Retina (tissue), 1 donor: Measurements from ENCODE around the gene ARL6.
A peak's percentile ranks its signal among the peaks of the same experiment; 100 is the strongest.

Experiments used
- DNase-seq: peaks from one replicate; pipeline ENCODE4 v3.0.0-alpha.2; 2016

The ARL6 gene

DNA sequence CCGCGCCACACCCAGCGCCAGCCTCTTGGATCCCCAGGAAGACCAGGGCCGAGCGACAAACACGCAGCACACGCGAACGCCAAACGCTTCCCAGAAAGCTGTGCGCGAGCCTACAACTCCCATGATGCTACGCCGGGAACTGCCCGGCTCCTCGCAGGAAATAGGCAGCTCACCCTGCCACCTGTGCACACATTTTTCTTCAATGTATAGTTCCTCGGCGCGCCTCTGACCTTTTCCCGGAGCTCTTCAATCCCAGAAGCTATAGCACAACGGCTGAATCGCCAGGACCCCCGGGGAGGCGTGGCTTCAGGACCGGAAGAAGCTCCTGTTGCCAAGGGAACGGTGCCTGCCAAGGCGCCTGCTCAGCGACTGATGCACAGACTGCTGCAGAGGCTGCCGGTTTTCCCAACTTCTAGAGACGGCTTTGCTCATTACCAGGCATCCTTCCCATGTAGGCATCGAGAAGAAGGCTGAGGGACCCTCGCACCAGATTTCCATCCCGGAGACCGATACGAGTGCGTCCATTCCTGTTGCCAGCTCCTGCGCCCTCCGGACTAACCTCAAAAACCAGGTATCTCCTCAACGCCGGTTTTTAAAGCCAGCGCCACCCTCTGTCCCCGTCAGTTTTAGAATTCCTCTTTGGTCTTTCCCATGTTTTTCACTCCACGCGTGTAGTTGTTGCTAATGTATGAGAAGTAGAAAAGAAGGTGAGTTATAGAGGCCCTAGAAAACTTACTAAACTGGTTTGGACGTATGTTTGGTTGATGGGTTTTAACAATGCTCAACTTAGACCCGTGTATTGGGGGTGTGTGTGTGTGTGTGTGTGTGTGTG, at the start of gene ARL6:
Gene ARL6 (plus strand): TSS at position 352 of the 832 bp plus-strand sequence. CDS start 3,350 bp downstream, outside the sequence.
- peak; percentile 98 for DNase-seq

GRCh38 chr3:97719156-97719821, 45.3 kb upstream of the ARL6 start:
- peak; percentile 82 for DNase-seq

- DNase-seq, result peak; percentile 23
Observed at GRCh38 chr3:97720417-97720816, 44.1 kb upstream of the ARL6 start.

GRCh38 chr3:97721446-97721845, 43.1 kb upstream of the ARL6 start:
- no peak for DNase-seq

- DNase-seq, result no peak
Observed at GRCh38 chr3:97736928-97737327, 27.6 kb upstream of the ARL6 start.

DNA sequence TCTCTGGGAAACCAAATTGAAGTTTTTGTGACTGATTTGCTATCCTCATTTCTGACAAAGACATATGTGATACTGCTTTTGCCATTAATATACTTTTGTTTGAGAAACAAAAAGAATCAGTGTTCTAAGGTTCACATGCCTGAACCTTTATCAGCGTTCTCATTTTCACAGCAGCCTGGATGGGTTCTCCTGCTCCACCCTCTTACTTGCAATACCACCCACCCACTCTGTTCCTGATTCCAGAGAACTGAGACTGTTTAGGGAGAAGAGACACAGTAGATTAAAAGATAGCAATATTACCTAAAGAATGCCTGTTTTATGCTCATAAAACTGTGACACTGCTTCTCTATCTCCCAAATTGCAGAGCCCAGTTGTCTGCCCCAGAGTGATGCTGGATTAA, 25.8 kb upstream of the ARL6 start:
- no peak for DNase-seq

DNA sequence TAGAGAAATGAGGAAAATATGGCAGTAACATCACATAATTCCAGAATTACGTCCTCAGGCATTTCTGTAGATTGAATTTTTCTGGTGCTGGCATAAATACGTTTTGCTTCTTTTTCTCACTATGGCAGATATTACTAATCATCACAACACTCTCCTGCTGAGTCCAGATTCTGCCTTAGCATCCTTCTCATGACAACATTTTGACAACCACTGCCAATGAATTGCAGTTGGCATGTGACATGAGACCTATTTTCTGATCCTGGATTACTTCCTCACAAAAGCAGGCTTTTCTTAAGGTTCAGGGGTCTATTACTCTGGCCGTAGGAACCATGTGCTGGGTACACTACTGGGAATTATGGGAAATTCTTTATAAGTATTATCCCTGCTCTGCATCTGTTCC, 22.5 kb upstream of the ARL6 start:
- DNase-seq, result no peak

GRCh38 chr3:97744289-97744688, 20.3 kb upstream of the ARL6 start:
- DNase-seq, result no peak

DNA sequence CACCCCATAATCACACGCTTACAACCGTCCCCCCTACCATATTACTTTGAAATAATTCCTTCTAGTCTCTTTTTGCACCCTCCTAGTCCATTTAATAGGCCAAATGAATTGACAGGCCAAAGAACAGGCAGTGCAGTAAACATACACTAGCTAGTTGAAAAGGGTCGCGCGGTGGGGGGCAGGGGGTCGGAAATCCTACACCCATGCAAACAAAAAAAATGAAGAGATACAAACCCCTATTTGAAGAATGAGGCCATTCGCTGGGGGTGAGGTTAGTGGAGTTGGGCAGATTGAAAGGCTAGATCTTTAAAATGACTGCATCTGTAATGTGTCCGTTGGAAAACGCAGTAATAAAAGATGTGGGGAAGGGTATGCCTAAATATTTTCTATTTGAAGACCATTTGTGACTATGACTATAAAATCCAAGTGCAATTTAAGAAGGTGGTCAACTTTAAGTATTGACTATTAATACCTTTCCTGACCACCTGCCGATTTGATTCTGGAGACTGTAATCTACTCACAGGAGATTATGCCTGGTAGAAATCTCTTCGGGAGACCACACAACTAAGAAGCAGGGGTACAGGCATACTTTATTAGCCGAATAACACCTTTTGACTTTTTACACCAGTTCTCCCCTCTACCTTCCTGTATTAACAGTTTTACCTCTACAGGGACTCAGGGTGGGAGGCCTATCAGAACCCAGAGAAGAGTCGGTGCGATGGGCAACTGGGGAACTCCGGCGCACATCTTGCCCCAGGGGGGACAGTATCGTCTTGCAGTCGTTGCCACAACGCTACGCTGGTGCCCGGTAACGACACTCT, 762 bp upstream of the ARL6 start:
- peak; percentile 53 for DNase-seq

- no peak for DNase-seq
Observed at GRCh38 chr3:97765336-97765735, 778 bp downstream of the ARL6 start.

GRCh38 chr3:97772926-97773325, 8.4 kb downstream of the ARL6 start:
- DNase-seq, result no peak

DNA sequence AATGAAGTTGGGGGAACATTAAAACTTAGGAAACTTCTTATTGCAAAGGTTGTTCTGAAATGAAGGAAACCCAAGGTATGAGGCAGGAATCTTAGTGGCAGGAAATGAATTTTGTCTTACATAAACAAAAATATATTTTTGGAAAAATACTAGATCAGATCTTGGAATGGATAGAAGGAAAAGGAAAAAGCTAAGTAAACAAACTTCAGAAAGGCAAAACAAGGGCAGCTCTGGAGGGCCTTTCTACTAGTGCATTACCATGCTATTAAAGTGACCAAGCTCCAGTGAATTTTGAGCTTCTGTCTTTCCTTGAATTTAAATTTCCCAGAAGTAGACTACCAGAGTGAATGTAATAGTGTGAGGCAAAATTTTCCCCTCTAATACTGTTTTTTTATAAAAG, 13.6 kb downstream of the ARL6 start:
- DNase-seq, result no peak

GRCh38 chr3:97793420-97794019, 29.0 kb downstream of the ARL6 start:
- peak; percentile 47 for DNase-seq

DNA sequence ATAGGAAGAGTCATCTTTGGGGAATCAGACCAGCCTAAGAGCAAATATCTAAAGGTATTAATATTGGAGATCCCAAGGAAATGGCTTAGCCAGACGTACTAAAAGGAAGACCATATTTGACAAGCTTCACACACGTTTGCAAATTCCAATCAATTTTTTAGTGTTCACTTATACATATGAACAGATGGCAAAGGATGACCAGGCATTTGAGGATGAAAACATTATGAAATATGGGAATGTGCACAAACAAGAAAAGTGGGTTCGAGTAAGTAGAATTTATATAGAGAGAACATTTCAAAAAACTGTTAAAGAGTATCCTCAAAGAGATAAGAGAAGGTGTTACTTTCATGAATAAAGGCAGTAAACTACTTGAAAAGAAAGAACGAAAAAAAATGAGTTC, 31.4 kb downstream of the ARL6 start:
- no peak for DNase-seq

DNA sequence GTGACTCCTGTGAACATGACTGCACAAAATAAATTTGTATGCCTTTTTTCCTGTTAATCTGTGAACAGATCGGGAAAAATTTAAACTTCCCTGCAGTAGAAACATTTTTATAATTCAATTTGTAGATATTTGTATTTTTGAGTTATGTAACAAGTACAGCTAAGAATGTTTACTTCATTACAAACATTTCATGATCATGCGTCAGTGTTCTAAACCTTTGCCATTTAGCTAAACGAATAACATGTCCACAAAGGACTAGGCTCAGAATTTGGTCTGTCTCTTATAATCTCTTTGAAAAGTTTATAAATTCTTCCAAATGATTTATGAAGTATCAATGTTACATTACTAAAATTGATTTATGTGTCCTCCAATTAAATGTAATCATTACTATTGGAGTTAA, 39.9 kb downstream of the ARL6 start:
- DNase-seq, result no peak

GRCh38 chr3:97810779-97811390, 46.3 kb downstream of the ARL6 start:
- no peak for DNase-seq

- DNase-seq, result no peak
Observed at GRCh38 chr3:97815149-97815917, 50.8 kb downstream of the ARL6 start.

- no peak for DNase-seq
Observed at GRCh38 chr3:97816811-97817210, 52.3 kb downstream of the ARL6 start.

DNA sequence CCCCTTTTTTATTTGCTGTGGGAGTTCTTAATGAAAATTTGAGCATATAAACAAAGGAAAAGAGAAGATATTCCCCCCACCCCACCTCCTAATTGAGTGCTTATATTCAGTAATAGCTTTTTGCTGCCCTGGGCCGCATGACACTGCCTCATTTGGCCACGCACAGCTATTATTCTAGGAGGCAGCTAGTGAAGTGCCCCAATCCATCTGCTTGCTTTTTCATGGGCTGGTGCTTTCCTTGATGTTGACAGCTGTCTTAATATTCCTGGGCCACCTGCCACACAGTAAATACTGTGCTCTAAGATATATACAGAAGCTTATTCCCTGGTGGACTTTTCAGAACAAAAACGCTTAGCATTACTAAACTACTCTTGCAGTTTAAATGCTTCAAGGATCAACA, 53.4 kb downstream of the ARL6 start:
- peak; percentile 70 for DNase-seq

DNA sequence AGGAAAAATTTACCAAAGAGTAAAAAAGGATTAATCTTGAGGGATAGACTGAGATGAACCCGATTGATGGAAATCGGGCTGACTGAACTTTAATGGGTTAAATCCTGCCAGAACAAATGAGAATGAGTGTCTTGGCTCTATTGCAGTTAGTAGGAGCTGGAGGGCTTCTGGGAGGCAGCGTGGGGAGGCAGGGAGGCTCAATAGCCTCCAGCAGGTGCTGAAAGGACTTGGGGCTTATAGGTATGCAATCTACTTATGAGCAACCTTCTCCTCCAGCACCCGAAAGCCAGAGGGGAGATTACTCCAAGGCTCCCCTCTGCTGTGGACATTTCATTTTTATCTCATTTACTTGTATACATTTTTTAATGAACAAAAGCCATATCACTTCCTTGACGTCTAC, 56.2 kb downstream of the ARL6 start:
- DNase-seq, result peak; percentile 15

GRCh38 chr3:97821287-97821773, 56.8 kb downstream of the ARL6 start:
- DNase-seq, result peak; percentile 88
